PC-9 (cell line): ENCODE results near the gene NFIX. TPM values are rescaled to one million over a fixed set of nuclear protein-coding genes. Genes with fewer than 3 reads are reported as not detected.
A peak's percentile ranks its signal among the peaks of the same experiment; 100 is the strongest.

ENCODE experiments used
- BruUV-seq: library from RNA; stranded (reverse); fragments of 400-500 nt; replicated peaks from 2 replicates; lab custom pipeline; 2021; lab: Mats Ljungman, UMichigan
- CTCF ChIA-PET: fragments of 300-600 bp; sonication (Branson Sonifier 250); formaldehyde crosslinking; loops from one replicate; lab custom pipeline; 2022; ENCODE audit warnings: antibody characterized with exemption; lab: Charles Lee
- POLR2A ChIA-PET: fragments of 300-600 bp; sonication (Branson Sonifier 250); formaldehyde crosslinking; loops from one replicate; lab custom pipeline; 2022; ENCODE audit warnings: antibody characterized with exemption; ENCODE audit not compliant: unreplicated experiment; lab: Charles Lee
- DNase-seq, 2 experiments: peaks; one replicate each; pipeline versions ENCODE4 v3.0.0 to v3.0.0-alpha.2; 2015 to 2022; ENCODE audit warnings: mixed read lengths in 1 of 2
- H2AFZ ChIP-seq: fragments of 200-600 bp; sonication (generic); 2 replicates; pipeline ENCODE4 v1.8.1; 2017; ENCODE audit warnings: antibody characterized with exemption
- H3F3A ChIP-seq: fragments of 200-600 bp; sonication (generic); 2 replicates; pipeline ENCODE4 v1.8.1; 2017; ENCODE audit warnings: antibody characterized with exemption, mild to moderate bottlenecking, low read depth; ENCODE audit not compliant: insufficient read depth
- H3K27ac ChIP-seq: fragments of 200-600 bp; sonication (generic); 2 replicates; pipeline ENCODE4 v1.6.1; 2016; ENCODE audit warnings: mixed run types
- H3K27me3 ChIP-seq: fragments of 200-600 bp; sonication (generic); 2 replicates; pipeline ENCODE4 v1.6.1; 2016; ENCODE audit warnings: low read depth, mixed run types; ENCODE audit not compliant: insufficient read depth
- H3K36me3 ChIP-seq: fragments of 200-600 bp; sonication (generic); 2 replicates; pipeline ENCODE4 v1.6.1; 2016; ENCODE audit warnings: low read depth, mixed run types
- H3K4me1 ChIP-seq: fragments of 200-600 bp; sonication (generic); replicated peaks from 2 replicates; pipeline ENCODE4 v1.6.1; 2016; ENCODE audit warnings: mixed run types; ENCODE audit not compliant: insufficient read depth
- H3K4me2 ChIP-seq: fragments of 200-600 bp; sonication (generic); 2 replicates; pipeline ENCODE4 v1.6.1; 2017; ENCODE audit warnings: mixed run types
- H3K4me3 ChIP-seq: fragments of 200-600 bp; sonication (generic); 2 replicates; pipeline ENCODE4 v1.6.1; 2016; ENCODE audit warnings: mixed run types
- H3K79me2 ChIP-seq: fragments of 200-600 bp; sonication (generic); 2 replicates; pipeline ENCODE4 v1.6.1; 2017; ENCODE audit warnings: low read depth, mixed run types
- H3K9me2 ChIP-seq: fragments of 200-600 bp; sonication (generic); 2 replicates; pipeline ENCODE4 v1.8.1; 2017; ENCODE audit warnings: mild to moderate bottlenecking; ENCODE audit not compliant: insufficient read depth
- H3K9me3 ChIP-seq: fragments of 200-600 bp; sonication (generic); 2 replicates; pipeline ENCODE4 v1.8.1; 2016; ENCODE audit warnings: low read depth; ENCODE audit not compliant: insufficient read depth
- H4K20me1 ChIP-seq: fragments of 200-600 bp; sonication (generic); 2 replicates; pipeline ENCODE4 v1.8.1; 2017; ENCODE audit not compliant: insufficient read depth
- EZH2 ChIP-seq: fragments of 200-600 bp; sonication (generic); IDR thresholded peaks from 2 replicates; pipeline ENCODE4 v1.8.0; 2017; ENCODE audit warnings: antibody characterized with exemption, low read depth
- intact Hi-C: fragments of 100-400 bp; cut with micrococcal nuclease; formaldehyde crosslinking; loops from one replicate; pipeline ENCODE4 v1.10.0; 2022; ENCODE audit not compliant: unreplicated experiment
- total RNA-seq: library from RNA; stranded (reverse); gene quantifications from 2 replicates; pipeline ENCODE4 v1.2.3, GENCODE V29; 2021
- TF ChIP-seq, protein P1 (sequence below): fragments of 200-600 bp; sonication (generic); conservative IDR thresholded peaks from 2 replicates; pipeline ENCODE4 v1.6.1; 2017; ENCODE audit warnings: mixed run types, antibody characterized with exemption, mild to moderate bottlenecking, moderate library complexity

NFIX gene
- total RNA-seq, 1 experiment from 2014 or later = 24.2 TPM

DNA sequence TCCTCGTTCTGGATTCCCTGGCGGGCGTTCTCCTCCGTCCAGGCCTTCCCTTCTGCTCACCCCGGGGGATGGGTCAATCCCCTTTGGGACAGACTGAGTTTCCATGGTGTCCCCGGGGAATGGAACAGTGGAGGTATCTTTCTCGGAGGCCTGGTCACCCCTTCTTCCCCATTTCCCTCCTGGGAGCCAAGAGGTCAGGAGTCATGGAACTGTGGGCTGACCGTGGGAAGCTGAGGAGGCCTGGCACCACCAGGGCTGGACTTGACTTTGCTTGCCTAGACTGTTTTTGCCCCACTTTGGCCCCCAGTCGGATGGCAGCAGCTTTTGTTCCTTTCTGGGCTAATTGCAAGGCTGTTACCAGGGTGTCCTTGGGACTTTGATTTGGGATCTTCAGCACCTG is 124.8 kb downstream of the NFIX start:
- peaks cover 88% of the 10 kb centered on the region for H3K79me2 ChIP-seq
- BruUV-seq = no TSS peak
- H2AFZ ChIP-seq = no peak overlapping the region
- H3K4me2 ChIP-seq = peak overlapping the region; percentile 83
- H3K4me3 ChIP-seq = no peak overlapping the region
- intact Hi-C loops = no loop called here
- H3F3A ChIP-seq = peaks cover 27% of the 10 kb centered on the region; the same call in 1 of the 2 replicates
- peaks cover 21% of the 10 kb centered on the region for H3K36me3 ChIP-seq
- H3K27me3 ChIP-seq = no peaks in the 10 kb centered on the region
- no peak for DNase-seq
- peaks cover 62% of the 10 kb centered on the region for H4K20me1 ChIP-seq
- no peaks in the 10 kb centered on the region for H3K9me3 ChIP-seq
- H3K4me1 ChIP-seq = peaks cover 25% of the 10 kb centered on the region
- H3K27ac ChIP-seq = no peak overlapping the region
- ChIA-PET POLR2A (no interaction called here), CTCF (interaction anchor here (0.8 kb wide), 1 partner anchor 142 kb away, joined by 14 read pairs; no protein-coding TSS in a partner anchor)
- H3K9me2 ChIP-seq = no peaks in the 10 kb centered on the region
- TF ChIP-seq, protein P1, sequence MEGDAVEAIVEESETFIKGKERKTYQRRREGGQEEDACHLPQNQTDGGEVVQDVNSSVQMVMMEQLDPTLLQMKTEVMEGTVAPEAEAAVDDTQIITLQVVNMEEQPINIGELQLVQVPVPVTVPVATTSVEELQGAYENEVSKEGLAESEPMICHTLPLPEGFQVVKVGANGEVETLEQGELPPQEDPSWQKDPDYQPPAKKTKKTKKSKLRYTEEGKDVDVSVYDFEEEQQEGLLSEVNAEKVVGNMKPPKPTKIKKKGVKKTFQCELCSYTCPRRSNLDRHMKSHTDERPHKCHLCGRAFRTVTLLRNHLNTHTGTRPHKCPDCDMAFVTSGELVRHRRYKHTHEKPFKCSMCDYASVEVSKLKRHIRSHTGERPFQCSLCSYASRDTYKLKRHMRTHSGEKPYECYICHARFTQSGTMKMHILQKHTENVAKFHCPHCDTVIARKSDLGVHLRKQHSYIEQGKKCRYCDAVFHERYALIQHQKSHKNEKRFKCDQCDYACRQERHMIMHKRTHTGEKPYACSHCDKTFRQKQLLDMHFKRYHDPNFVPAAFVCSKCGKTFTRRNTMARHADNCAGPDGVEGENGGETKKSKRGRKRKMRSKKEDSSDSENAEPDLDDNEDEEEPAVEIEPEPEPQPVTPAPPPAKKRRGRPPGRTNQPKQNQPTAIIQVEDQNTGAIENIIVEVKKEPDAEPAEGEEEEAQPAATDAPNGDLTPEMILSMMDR = no peak
- TF ChIP-seq EZH2 = no peak

DNA sequence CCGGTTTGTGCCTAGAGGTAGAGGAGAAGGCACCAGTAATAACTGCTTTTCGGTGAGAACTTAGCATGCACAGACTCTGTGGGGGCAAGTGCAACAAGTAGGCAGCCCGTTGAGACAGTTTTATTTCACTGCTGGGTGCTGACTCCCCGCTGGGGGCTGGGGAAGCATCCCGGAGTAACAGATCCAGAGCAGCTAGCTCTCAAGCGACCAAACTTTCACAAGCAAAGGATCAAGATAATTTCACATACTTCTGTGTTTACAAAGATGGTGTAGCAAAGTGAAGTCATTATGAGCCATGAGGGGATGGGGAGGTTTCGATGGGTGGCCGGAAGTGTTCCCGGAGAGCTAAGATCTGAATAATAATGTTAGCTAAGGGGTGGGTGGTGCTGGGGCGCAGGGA is 125.5 kb downstream of the NFIX start:
- BruUV-seq = no TSS peak
- TF ChIP-seq EZH2 = no peak
- TF ChIP-seq, protein P1 = no peak
- intact Hi-C loops = no loop called here
- peaks cover 69% of the 10 kb centered on the region for H4K20me1 ChIP-seq
- CTCF ChIA-PET = no interaction called here
- POLR2A ChIA-PET = no interaction called here
- no peaks in the 10 kb centered on the region for H3K9me3 ChIP-seq
- no peak overlapping the region for H2AFZ ChIP-seq
- no peaks in the 10 kb centered on the region for H3K9me2 ChIP-seq
- H3K4me3 ChIP-seq = no peak overlapping the region
- no peak for DNase-seq
- H3K79me2 ChIP-seq = peaks cover 88% of the 10 kb centered on the region
- H3K4me2 ChIP-seq = no peak overlapping the region
- H3K36me3 ChIP-seq = peaks cover 22% of the 10 kb centered on the region
- H3K4me1 ChIP-seq = peaks cover 20% of the 10 kb centered on the region
- H3K27me3 ChIP-seq = no peaks in the 10 kb centered on the region
- H3K27ac ChIP-seq = no peak overlapping the region
- peaks cover 24% of the 10 kb centered on the region; the same call in 1 of the 2 replicates for H3F3A ChIP-seq

DNA sequence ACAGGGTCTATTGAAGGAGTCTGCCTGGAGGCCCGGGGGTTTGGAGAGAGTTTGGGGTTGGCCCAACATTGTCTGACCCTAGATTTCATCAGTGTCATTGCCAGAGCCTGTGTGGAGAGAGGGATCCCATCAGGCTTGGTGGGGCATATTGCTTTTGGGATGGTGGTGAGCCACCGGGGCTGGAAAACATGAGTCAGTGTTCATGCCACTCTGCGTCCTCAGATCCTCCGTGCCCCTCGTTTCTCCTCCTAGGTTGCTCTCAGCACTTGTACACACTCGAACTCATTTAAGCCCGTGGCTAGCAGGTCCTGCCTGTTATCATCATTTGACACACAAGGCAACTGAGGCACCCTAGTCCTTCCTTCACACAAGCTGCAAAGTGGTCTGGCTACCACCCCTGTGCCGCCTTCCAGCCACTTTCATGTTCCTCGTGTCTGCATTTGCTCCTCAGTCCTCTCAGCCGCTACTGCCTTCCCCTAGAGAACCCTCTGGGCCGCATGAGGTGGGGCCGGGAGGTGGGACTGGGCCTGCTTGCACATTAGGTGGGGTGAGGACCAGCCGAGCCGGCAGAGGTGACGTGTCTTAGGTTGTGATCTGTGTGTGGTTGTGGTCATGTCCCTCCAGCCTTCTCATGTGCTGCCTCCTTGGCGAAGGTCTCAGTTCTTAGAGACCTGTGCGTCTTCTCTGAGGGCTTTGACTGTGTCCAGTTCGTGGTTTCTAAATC is 126.4 kb downstream of the NFIX start:
- Histone ChIP-seq H2AFZ (no peak overlapping the region), H3K4me2 (no peak overlapping the region), H3K4me3 (no peak overlapping the region), H3F3A (peaks cover 23% of the 10 kb centered on the region; the same call in 1 of the 2 replicates), H3K79me2 (peaks cover 90% of the 10 kb centered on the region), H3K4me1 (peaks cover 20% of the 10 kb centered on the region), H3K9me2 (no peaks in the 10 kb centered on the region), H3K9me3 (no peaks in the 10 kb centered on the region), H3K27ac (no peak overlapping the region), H3K27me3 (no peaks in the 10 kb centered on the region), H3K36me3 (peaks cover 26% of the 10 kb centered on the region), H4K20me1 (peaks cover 78% of the 10 kb centered on the region)
- intact Hi-C loops = no loop called here
- POLR2A ChIA-PET = no interaction called here
- BruUV-seq = no TSS peak
- CTCF ChIA-PET = no interaction called here
- DNase-seq = no peak
- no peak for TF ChIP-seq EZH2
- TF ChIP-seq, protein P1 = no peak
